GOT3 (cell line): ENCODE data around the gene BCL2A1.
"Not testable (repeated sequence)": the region's sequence is repeated elsewhere in the genome, so short reads cannot be mapped to it uniquely, and the experiment has no call there.

Experiments used
- DNase-seq: peaks from one replicate; lab custom pipeline; 2025; ENCODE audit warnings: mixed read lengths; lab: John Stamatoyannopoulos, UW

The BCL2A1 gene

DNA sequence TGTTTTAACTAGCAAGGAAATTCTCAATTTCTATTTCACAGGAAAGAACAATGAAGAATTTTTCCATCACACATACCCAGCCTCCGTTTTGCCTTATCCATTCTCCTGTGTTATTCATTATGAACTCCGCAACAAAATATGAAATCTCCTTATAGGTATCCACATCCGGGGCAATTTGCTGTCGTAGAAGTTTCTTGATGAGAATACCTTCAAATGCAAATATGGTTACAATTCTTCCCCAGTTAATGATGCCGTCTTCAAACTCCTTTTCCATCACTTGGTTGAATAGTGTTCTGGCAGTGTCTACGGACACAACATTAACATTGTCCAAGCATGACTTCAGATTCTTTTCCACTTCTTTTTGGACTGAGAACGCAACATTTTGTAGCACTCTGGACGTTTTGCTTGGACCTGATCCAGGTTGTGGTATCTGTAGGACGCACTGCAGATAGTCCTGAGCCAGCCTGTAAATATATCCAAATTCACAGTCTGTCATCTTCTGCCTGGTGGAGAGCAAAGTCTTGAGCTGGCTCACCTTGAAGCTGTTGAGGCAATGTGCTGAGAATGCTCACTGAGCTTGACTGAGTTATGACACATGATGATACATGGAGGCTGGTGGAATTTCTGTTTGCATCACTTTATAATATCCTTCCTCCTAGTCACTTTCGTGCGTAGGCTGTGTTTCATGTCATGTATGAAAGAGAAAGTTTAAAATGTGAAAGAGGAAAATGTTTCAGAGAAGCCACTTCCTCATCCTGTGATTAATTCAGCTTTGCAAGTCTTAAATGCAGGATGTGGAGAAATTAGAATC lies at the start of gene BCL2A1:
BCL2A1 (minus strand) TSS at position 573 of the 811 bp plus-strand sequence; CDS start at position 496, 77 bp downstream.
- no peak for DNase-seq

DNA sequence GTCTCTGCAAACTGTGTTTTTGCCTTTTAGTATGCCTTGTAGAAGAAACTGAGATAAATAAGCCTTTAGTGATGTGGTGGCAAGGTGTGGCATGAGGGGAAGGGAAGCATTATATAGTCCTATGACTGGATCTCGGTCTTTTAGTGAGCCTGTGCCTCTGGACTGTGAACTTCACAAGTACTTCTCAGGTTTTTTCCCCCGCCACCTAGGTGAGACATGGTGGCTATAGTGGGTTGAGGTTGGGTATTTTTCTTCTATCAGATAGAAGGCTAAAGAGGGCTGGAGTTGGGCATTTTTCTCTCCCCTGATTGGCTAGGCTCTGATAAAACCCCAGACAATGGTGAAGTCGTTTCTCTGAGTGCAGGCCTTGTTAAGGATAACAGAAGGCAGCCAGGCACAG lies 49.7 kb upstream of the BCL2A1 start:
- no peak for DNase-seq

DNA sequence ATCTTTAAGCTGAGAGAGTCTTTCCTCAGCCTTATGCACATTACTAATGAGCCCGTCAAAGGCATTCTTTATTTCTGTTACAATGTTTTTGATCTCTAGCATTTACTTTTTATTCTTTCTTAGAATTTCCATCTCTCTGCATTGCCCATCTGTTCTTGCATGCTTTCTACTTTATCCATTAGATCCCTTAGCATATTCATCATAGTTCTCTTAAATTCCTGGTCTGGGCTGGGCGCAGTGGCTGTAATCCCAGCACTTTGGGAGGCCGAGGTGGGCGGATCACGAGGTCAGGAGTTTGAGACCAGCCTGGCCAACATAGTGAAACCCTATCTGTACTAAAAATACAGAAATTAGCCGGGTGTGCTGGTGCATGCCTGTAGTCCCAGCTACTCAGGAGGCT lies 49.2 kb upstream of the BCL2A1 start:
- not testable (repeated sequence) for DNase-seq

DNA sequence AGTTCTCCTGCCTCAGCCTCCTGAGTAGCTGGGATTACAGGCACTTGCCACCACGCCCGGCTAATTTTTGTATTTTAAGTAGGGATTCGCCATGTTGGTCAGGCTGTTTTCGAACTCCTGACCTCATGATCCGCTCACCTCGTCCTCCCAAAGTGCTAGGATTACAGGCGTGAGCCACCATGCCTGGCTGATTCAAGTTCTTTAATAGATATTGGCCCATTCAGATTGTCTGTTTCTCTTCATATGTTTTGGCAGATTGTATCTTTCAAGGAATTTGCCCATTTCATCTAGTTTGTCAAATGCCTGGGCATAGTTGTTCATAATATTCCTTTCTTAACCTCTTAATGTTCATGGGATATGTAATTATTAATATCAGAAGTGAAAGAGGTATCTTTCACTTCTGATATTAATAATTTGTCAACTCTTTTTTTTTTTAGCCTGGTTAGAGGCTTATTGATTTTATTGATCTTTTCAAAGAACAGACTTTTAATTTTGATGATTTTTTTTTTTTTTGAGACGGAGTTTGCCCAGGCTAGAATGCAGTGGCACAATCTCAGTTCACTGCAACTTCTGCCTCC lies 48.3 kb upstream of the BCL2A1 start:
- DNase-seq, result no peak

DNA sequence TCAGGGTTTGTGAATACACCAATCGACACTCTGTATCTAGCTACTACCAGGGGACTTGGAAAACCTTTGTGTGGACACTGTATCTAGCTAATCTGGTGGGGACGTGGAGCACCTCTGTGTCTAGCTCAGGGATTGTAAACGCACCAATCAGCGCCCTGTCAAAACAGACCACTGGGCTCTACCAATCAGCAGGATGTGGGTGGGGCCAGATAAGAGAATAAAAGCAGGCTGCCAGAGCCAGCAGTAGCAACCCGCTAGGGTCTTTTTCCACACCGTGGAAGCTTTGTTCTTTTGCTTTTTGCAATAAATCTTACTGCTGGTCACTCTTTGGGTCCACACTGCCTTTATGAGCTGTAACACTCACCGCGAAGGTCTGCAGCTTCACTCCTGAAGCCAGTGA lies 46.1 kb upstream of the BCL2A1 start:
- DNase-seq, result not testable (repeated sequence)

DNA sequence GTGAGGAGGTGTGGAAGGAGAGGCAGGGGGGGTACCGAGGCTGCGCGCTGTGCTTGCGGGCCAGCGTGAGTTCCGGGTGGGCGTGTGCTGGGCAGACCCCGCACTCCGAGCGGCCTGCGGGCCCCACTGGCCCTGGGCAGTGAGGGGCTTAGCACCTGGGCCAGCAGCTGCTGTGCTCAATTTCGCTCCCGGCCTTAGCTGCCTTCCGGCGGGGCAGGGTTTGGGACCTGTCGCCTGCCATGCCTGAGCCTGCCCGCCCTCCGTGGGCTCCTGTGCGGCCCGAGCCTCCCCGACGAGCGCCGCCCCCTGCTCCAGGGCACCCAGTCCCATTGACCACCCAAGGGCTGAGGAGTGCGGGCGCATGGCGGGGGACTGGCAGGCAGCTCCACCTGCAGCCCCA lies 45.5 kb upstream of the BCL2A1 start:
- not testable (repeated sequence) for DNase-seq

DNA sequence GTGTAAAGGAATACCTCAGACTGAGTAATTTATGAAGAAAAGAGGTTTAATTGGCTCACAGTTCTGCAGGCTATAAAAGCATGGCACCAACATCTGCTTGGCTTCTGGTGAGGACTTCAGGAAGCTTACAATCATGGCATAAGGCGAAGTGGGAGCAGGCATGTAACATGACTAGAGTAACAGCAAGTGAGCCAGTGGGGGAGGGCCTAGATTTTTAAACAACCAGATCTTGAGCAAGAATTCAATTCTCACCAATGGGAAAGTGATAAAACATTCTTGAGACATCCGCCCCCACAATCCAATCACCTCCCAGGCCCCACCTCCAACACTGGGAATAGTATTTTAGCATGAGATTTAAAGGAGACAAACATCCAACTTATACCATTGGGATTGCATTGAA lies 44.2 kb upstream of the BCL2A1 start:
- no peak for DNase-seq

DNA sequence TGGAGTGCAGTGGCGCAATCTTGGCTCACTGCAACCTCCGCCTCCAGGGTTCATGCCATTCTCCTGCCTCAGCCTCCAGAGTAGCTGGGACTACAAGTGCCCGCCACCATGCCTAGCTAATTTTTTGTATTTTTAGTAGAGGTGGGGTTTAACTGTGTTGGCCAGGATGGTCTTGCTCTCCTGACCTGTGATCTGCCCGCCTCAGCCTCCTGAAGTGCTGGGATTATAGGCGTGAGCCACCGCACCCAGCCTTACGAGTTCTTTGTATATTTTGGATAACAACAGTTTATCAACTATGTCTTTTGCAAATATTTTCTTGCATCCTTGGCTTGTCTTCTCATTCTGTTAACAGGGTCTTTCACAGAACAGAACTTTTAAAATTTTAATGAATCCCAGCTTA lies 43.2 kb upstream of the BCL2A1 start:
- not testable (repeated sequence) for DNase-seq

DNA sequence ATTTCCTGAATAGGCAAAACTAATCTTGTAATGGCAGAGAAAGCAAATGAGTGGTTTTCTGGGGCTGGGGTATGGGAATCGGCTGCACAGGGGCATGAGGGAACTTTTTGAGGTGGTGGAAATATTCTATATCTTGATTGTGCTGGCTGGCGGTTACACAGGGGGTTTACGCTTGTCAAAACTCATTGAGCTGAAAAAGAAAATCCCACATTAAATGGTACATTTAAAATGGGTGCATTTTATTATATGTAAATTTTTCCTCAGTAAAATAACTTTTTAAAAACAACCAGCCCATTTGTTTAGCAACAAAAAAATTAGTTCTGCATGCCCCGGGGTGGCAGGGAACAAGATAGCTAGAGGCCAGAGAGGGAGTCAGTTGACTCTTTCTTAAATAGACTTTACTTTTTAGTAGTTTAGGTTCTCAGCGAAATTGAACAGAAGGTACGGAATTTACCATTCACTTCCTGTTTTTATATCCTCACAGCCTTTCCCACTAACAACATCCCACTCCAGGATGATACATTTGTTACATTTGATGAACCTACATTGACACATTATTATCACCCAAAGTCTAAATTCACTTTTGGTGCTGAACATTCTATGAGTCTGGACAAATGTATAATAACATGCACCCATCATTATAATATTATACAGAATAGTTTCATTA lies 41.2 kb upstream of the BCL2A1 start:
- DNase-seq, result no peak

DNA sequence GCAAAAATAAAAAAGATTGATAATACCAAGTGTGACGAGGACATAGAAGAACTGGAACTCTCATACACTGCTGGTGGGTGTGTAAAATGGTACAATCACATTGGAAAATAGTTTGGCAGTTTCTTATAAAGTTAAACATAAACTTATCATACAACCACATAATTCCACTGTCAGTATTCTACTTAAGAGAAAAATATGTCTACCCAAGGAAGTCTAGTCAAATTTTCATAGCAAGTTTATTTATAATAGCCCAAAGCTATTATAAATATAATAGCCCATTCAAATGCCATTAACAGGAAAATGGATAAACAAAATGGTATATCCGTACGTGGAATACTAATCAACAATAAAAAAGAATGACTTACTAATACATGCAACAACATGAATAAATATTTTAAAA lies 40.6 kb upstream of the BCL2A1 start:
- no peak for DNase-seq

DNA sequence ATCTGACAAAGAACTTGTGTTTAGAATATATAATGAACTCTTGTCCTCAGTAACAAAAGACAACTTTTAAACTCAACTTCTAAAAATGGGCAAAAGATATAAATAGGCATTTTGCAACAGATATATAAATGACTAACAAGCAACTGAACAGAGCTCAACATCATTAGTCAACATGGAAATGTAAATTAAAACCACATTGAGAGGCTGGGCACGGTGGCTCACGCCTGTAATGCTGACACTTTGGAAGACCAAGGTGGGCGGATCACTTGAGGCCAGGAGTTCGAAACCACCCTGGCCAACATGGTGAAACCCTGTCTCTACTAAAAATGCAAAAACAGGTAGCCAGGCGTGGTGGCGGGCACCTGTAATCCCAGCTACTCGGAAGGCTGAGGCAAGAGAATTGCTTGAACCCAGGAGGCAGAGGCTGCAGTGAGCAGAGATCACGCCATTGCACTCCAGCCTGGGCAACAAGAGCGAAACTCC lies 40.1 kb upstream of the BCL2A1 start:
- DNase-seq, result not testable (repeated sequence)

DNA sequence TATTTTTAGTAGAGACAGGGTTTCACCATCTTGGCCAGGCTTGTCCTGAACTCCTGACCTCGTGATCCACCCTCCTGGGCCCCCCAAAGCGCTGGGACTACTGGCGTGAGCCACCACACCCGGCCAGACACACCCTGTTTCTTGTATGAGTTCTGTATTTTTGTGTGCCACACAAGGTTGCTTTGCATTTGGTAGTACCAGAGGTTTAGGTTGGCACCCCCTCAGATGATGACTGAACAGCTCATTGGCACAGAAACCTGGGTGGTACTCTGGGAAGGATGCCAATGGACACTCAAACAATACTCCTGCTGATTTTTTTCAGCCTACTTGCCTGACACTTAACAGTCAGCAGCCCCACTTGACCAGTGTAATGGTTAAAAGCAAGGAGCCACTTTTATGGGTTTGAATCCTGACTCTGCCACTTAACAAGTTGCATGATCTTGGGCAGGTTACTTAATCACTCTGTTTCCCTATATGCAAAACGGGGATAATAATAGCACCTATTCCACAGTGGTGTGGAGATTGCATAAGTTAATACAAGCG lies 39.2 kb upstream of the BCL2A1 start:
- no peak for DNase-seq

DNA sequence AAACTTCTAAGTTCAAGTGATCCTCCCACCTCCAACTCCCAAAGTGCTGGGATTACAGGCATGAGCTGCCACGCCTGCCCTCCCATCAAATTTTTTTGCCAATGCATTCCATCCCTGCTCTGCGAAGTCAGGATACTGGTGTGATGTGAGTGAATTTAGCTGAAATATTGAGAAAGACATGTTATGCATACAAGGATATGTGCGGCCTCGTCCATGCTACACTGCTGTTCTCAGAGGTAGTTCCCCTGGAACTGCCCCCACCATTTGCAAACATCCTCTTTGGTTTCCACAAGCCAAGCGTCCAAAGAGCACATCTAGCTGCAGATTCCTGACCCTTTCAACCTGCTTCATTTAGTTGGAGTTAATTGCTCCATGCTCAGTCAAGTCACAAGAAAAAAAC lies 36.5 kb upstream of the BCL2A1 start:
- DNase-seq, result no peak

DNA sequence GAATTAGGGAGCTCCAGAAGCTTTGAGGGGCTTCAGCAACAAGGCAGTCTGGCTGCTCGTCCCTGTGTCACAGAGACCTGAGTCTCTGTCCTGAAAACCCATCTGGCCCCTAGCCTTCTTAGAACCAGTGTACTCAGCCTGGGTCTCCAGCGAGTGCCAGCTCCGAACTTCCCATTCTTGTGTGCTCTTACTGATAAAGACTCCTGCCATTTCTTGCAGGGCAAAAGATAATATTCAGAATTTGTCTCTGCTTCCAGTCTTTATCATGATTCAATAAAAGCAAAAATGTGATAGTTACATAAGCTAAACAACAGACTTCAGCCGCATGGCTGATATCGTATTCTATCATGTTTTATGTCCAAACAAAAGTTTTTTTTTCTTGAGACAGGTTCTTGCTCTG lies 36.0 kb upstream of the BCL2A1 start:
- DNase-seq, result no peak

DNA sequence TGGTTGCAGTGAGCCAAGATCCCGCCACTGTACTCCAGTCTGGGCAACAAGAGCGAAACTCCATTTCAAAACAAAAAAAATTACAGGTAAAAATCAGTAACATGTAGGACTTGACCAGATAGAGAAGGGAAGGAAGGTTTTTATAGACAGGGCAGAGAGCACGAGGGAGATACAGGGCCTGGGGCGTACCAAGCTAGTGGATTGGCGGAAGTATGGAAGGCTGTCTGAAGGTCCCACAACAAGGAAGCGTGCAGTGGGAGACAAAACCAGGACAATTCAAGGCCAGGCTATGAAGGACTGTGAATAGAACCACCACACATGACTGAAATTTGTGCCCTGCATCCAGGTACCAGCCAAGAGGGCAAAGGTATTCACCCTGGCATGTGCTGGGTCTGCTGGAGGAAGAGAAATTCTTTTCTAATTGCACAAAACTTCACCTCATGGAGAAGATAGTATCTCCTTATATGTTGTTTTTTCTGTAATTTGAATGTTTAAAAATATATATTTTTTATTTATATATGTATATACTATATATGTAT lies 33.0 kb upstream of the BCL2A1 start:
- no peak for DNase-seq

DNA sequence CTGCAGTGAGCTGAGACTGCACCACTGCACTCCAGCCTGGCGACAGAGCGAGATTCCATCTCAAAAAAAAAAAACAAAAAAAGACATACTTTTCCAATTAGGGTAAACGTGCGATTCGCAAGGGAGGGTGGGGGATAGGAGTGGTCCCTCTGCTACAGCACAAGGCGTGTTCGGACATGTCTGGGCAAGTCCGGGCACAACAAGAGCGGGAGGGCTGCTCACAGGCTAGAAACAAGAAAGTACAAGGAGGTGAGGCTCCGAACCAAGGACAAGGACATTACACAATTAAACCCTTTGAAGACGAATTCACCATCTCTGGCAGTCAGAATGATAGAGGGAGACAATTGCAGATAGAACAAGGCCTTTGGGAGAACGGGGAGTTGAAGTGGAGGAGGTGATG lies 32.2 kb upstream of the BCL2A1 start:
- DNase-seq, result no peak

DNA sequence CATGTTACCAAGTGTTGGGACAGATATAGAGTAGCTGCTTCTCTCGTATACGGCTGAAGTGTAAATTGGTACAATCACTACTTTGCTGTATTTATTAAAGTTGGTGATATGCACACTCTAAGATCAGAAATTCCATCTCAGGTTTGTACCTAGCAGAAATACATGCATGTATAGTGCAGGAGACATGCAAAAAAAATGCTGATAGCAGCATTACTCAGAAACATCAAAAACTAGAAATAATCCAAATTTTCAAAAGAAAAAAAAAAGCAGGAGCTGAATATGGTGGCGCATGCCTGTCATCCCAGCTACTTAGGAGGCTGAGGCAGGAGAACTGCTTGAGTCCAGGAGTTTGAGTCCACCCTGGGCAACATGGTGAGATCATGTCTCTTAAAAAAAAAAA lies 31.3 kb upstream of the BCL2A1 start:
- no peak for DNase-seq

DNA sequence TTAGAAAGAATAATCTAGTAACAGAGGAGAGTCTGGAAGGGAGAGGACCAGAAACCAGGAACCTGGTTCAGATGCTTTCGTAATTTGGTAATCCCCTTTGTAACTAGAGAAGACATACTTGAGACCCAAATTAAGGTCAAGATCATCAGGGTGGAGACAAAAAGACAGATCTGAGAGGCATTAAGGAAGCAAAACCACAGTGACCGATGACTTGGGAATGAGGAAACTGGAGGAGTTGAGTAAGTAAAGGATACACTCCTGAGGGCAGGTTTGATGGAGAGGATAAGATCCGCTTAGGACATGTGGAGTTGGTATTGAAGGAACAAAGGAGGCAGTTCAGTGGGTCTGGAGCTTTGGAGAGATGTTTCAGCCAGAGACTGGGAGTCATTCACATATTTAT lies 23.6 kb upstream of the BCL2A1 start:
- DNase-seq, result no peak

DNA sequence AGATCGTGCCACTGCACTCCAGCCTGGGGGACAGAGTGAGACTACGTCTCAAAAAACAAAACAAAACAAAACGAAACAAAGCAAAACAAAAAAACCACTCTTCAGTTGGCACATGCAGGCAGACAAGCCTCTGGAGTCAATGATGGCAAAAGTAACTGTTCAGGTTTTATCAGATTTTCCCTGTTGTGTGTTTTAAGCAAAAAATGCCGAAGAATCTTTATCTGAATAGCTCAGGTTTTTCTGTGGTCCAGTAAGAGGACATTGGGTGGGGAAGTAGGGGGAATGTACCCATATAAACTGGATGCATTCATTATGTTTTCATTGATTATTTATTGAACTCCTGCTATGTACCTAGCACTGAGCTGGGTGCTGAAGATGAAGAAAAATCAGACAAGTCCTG lies 20.8 kb upstream of the BCL2A1 start:
- no peak for DNase-seq

DNA sequence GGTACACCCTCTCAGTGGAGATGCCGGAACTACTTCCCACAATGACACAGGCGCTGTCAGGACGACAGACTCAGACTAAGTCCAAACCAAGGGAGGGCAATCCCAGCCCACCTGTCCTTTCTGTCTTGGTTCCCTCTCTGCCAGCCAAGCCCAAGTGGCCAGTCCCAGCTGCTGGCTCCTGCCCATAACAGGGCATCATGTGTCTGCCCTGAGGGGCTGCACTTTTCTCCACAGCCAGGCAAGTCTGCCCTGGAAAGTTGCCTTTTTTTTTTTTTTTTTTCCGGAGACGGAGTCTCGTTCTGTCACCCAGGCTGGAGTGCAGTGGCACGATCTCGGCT lies 20.0 kb upstream of the BCL2A1 start:
- DNase-seq, result no peak

DNA sequence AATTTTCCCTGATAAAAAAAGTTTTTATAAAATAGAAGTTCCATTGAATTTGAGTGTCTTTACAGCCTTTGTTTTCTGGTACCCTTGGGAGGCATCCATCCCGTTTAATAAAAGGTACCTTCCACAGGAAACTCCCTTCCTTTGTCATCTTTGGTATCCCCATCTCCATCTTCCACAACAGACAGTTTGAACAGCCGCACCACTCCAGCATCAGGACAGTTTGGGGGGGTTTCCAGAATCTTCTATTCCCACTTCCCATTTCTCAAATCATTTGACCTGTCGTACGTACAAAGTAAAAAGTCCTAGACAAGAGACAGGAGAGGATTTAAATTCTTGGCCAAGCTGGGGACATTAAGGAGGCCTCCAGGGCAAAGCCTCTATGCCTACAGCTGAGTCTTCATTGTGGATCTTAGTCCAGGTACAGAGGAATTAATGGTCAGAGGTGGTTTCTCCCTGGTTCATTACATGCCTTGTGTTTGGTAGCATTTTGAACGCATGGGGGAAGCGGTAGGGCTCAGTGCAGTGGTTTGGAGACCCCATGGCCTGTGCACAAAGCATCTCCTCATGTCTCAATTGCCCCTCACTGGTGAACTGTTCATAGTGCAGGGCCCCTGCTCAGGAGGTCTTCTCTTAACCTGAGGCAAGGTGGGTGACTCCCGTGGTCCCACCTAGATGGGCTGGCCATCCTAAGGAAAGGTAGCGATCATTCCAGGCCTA lies 19.4 kb upstream of the BCL2A1 start:
- DNase-seq, result no peak

DNA sequence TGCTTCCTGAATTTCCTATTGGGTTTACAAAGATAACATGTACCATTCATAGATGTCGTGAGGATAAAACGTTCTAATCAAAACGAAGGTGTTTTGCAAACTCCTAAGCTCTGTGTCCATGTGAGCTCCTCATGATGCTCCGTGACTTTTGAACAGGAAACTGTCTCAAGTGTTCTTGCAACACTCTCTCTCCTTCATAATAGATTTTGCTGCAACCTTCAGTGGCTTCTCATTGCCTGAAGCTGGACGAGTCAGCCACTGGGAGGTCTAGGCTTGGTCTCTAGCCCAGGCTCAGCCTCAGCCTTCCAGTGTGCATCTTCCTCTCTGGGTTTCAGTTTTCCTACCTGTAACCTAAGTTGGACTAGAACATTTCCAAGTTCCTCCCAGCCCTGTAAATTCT lies 18.7 kb upstream of the BCL2A1 start:
- DNase-seq, result no peak
